Thoracic aorta (tissue), 2 donors: ENCODE data around the gene SLC25A45. TPM values are rescaled to one million over a fixed set of nuclear protein-coding genes. Genes with fewer than 3 reads are reported as not detected.

ENCODE experiments used
- ATAC-seq: fragments of 150-250 bp; one replicate; pipeline ENCODE4 v1.8.0; 2017; ENCODE audit warnings: low read depth; ENCODE audit not compliant: insufficient number of reproducible peaks, low FRiP score
- DNase-seq: peaks from one replicate; pipeline ENCODE4 v3.0.0-alpha.2; 2020; ENCODE audit warnings: low spot score
- H3K27ac ChIP-seq, 2 donors: fragments of 200-600 bp; sonication (generic); 1 replicate in 1 of 2; 2 replicates in 1 of 2; pipeline ENCODE4 v1.5.1; 2016; ENCODE audit warnings: mild to moderate bottlenecking in 2 of 2, moderate library complexity in 2 of 2
- H3K27me3 ChIP-seq: fragments of 200-600 bp; sonication (generic); replicated peaks from 2 replicates; pipeline ENCODE4 v1.6.0; 2016; ENCODE audit warnings: mild to moderate bottlenecking; ENCODE audit not compliant: insufficient read depth
- H3K36me3 ChIP-seq: fragments of 200-600 bp; sonication (generic); one replicate; pipeline ENCODE4 v1.5.1; 2016
- H3K4me1 ChIP-seq, 2 donors: fragments of 200-600 bp; sonication (generic); 1 replicate in 1 of 2; 2 replicates in 1 of 2; pipeline versions ENCODE4 v1.5.1 to v1.6.0; 2016; ENCODE audit warnings: low read depth in 2 of 2, mild to moderate bottlenecking in 1 of 2; ENCODE audit not compliant: control insufficient read depth in 1 of 2
- H3K4me3 ChIP-seq: fragments of 200-600 bp; sonication (generic); 2 replicates; pipeline ENCODE4 v1.5.1; 2016; ENCODE audit warnings: mild to moderate bottlenecking
- H3K9me3 ChIP-seq: fragments of 200-600 bp; sonication (generic); 2 replicates; pipeline ENCODE4 v1.5.1; 2016
- CTCF ChIP-seq: fragments of 200-600 bp; sonication (generic); IDR thresholded peaks from one replicate; pipeline ENCODE4 v1.5.1; 2019; ENCODE audit warnings: antibody characterized with exemption
- total RNA-seq, 2 donors: library from RNA; depleted of rRNA; stranded (reverse); fragments of >200 nt; gene quantifications; one replicate each; pipeline versions ENCODE4 v1.1.0 to v1.2.3, GENCODE V29; 2016

Gene SLC25A45
- total RNA-seq, 2 donors from 2014 or later = 19.0 to 26.7 TPM

- DNase-seq (no peak), ATAC-seq (no peak)
- peaks cover 32% of the 10 kb centered on the region for H3K36me3 ChIP-seq
- H3K27ac ChIP-seq = no peak overlapping the region
- H3K4me1 ChIP-seq = no peaks in the 10 kb centered on the region
- no peak overlapping the region for H3K4me3 ChIP-seq
- no peaks in the 10 kb centered on the region for H3K27me3 ChIP-seq
- no peak for TF ChIP-seq CTCF
- no peaks in the 10 kb centered on the region for H3K9me3 ChIP-seq
These were observed 21.2 kb upstream of the SLC25A45 start for GRCh38 chr11:65403607-65404121.

GRCh38 chr11:65402790-65403189 is 20.3 kb upstream of the SLC25A45 start:
- H3K27me3 ChIP-seq = no peaks in the 10 kb centered on the region
- ATAC-seq (no peak), DNase-seq (no peak)
- H3K4me1 ChIP-seq = no peaks in the 10 kb centered on the region
- H3K36me3 ChIP-seq = peaks cover 32% of the 10 kb centered on the region
- no peak overlapping the region for H3K4me3 ChIP-seq
- no peak overlapping the region for H3K27ac ChIP-seq
- H3K9me3 ChIP-seq = no peaks in the 10 kb centered on the region
- TF ChIP-seq CTCF = no peak

GRCh38 chr11:65401803-65402248 is 19.4 kb upstream of the SLC25A45 start:
- H3K4me3 ChIP-seq = no peak overlapping the region
- H3K4me1 ChIP-seq = no peaks in the 10 kb centered on the region
- DNase-seq = no peak
- no peak for TF ChIP-seq CTCF
- peaks cover 36% of the 10 kb centered on the region for H3K36me3 ChIP-seq
- ATAC-seq = no peak
- no peaks in the 10 kb centered on the region for H3K27me3 ChIP-seq
- H3K9me3 ChIP-seq = no peaks in the 10 kb centered on the region
- no peak overlapping the region for H3K27ac ChIP-seq

- Histone ChIP-seq H3K36me3 (peaks cover 32% of the 10 kb centered on the region), H3K27me3 (no peaks in the 10 kb centered on the region), H3K27ac (no peak overlapping the region), H3K9me3 (no peaks in the 10 kb centered on the region), H3K4me1 (no peaks in the 10 kb centered on the region), H3K4me3 (no peak overlapping the region)
- no peak for TF ChIP-seq CTCF
- ATAC-seq = no peak
- DNase-seq = no peak
These were observed 18.8 kb upstream of the SLC25A45 start for GRCh38 chr11:65401073-65401802.

- no peak for DNase-seq
- Histone ChIP-seq H3K27ac (no peak overlapping the region), H3K9me3 (no peaks in the 10 kb centered on the region), H3K4me3 (no peak overlapping the region), H3K4me1 (no peaks in the 10 kb centered on the region), H3K36me3 (peaks cover 34% of the 10 kb centered on the region), H3K27me3 (no peaks in the 10 kb centered on the region)
- TF ChIP-seq CTCF = no peak
- no peak for ATAC-seq
These were observed 18.0 kb upstream of the SLC25A45 start for GRCh38 chr11:65400307-65401072.
